Bronchial epithelial cell (primary cell): ENCODE measurements around the gene GTF2I. TPM values are rescaled to one million over a fixed set of nuclear protein-coding genes. Genes with fewer than 3 reads are reported as not detected.
"Not testable (repeated sequence)": the region's sequence is repeated elsewhere in the genome, so short reads cannot be mapped to it uniquely, and the experiment has no call there.

ENCODE experiments used
- DNase-seq: peaks from one replicate; pipeline ENCODE4 v3.0.0-alpha.2; 2010; ENCODE audit warnings: low read depth
- FAIRE-seq: peaks from 2 replicates; lab custom pipeline; 2011; peaks lifted over from hg19 to GRCh38; lab: Jason Lieb, UNC
- H3K27me3 ChIP-seq: 2 replicates; pipeline ENCODE4 v1.5.1; 2011; ENCODE audit warnings: low read length; ENCODE audit not compliant: control insufficient read depth, insufficient read depth
- H3K36me3 ChIP-seq: 2 replicates; pipeline ENCODE4 v1.5.1; 2011; ENCODE audit warnings: low read length; ENCODE audit not compliant: control insufficient read depth, insufficient read depth
- H3K4me3 ChIP-seq: 2 replicates; pipeline ENCODE4 v1.5.1; 2011; ENCODE audit warnings: mild to moderate bottlenecking, low read depth, low read length, control low read depth
- total RNA-seq: library from RNA; depleted of rRNA; stranded (reverse); fragments of >200 nt; gene quantifications from 2 replicates; pipeline ENCODE4 v1.2.1, GENCODE V29; 2014
- TF ChIP-seq, protein P1 (sequence below): IDR thresholded peaks from 2 replicates; pipeline ENCODE4 v1.5.1; 2011; ENCODE audit warnings: mild to moderate bottlenecking, moderate library complexity, low read length, control low read depth, inconsistent platforms; ENCODE audit not compliant: insufficient read depth, severe bottlenecking

GTF2I gene
- total RNA-seq, 1 donor from 2014 or later, result 46.1 TPM

DNA sequence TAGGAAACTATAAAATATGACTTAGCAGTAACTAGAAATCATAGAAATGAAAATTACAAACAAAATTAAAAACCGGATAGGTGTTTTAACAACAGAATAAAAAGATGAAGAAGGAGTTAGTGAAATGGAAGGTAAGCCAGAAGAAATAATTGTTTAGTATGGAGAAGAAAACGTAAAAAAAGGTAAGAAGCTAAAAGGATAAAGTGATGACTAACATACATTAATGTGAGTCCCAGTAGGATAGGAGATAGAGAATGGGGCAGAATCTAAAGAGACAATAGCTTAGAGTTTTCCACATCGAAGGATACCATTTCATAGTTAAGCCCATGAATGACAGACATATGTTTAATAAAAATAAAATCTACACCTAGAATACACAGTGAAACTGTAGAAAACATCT, 25.3 kb downstream of the GTF2I start:
- no peak overlapping the region for H3K4me3 ChIP-seq
- H3K27me3 ChIP-seq, result no peaks in the 10 kb centered on the region
- H3K36me3 ChIP-seq, result no peaks in the 10 kb centered on the region
- FAIRE-seq (no peak), DNase-seq (no peak)
- TF ChIP-seq, protein P1, sequence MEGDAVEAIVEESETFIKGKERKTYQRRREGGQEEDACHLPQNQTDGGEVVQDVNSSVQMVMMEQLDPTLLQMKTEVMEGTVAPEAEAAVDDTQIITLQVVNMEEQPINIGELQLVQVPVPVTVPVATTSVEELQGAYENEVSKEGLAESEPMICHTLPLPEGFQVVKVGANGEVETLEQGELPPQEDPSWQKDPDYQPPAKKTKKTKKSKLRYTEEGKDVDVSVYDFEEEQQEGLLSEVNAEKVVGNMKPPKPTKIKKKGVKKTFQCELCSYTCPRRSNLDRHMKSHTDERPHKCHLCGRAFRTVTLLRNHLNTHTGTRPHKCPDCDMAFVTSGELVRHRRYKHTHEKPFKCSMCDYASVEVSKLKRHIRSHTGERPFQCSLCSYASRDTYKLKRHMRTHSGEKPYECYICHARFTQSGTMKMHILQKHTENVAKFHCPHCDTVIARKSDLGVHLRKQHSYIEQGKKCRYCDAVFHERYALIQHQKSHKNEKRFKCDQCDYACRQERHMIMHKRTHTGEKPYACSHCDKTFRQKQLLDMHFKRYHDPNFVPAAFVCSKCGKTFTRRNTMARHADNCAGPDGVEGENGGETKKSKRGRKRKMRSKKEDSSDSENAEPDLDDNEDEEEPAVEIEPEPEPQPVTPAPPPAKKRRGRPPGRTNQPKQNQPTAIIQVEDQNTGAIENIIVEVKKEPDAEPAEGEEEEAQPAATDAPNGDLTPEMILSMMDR, result no peak

DNA sequence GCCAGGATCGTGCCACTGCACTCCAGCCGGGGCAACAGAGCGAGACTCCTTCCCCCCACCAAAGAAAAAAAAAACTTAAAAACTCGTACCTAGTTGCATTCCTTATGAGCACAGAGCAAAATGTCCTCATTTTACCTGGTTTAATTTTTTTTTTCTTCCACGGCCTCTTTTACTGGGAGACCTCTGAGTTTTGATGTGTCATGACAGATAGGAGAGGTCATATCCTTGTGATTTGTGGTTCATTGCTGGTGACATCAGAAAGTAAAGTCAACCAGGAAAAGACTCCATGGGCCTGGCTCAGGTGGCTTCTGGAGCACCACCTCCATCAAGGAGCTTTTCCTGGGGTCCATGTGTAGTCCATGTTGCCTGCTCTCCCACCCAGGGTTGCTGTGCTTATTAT, 26.3 kb downstream of the GTF2I start:
- DNase-seq, result no peak
- no peaks in the 10 kb centered on the region for H3K27me3 ChIP-seq
- TF ChIP-seq, protein P1, result no peak
- H3K36me3 ChIP-seq, result no peaks in the 10 kb centered on the region
- no peak overlapping the region for H3K4me3 ChIP-seq
- FAIRE-seq, result no peak

GRCh38 chr7:74684473-74684872, 27.0 kb downstream of the GTF2I start:
- no peak for DNase-seq
- TF ChIP-seq, protein P1, result no peak
- Histone ChIP-seq H3K4me3 (no peak overlapping the region), H3K36me3 (peaks cover 2% of the 10 kb centered on the region), H3K27me3 (no peaks in the 10 kb centered on the region)
- no peak for FAIRE-seq

- no peak for DNase-seq
- no peak overlapping the region for H3K4me3 ChIP-seq
- no peaks in the 10 kb centered on the region for H3K27me3 ChIP-seq
- FAIRE-seq, result no peak
- TF ChIP-seq, protein P1, result no peak
- peaks cover 4% of the 10 kb centered on the region for H3K36me3 ChIP-seq
Measured at GRCh38 chr7:74684921-74685320, 27.4 kb downstream of the GTF2I start.

DNA sequence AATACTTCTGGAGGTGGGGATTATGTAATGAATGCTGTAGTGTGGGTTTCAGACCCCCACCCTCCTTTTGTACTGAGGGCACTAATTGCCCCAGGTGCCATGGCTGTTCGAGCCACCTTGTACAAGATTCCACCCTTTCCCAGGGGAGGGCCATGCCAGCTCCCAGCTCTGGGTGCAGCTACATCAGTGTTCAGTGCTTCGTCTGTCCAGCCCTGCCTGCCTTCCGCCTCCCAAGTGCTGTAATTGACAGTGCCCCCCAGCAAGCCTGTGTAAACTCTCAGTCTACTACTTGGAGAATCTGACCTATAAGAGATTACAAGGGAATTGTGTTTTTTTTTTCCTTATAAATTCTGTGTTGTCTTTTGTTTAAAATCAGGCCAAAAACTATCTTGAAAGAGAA, 33.0 kb downstream of the GTF2I start:
- Histone ChIP-seq H3K36me3 (peaks cover 15% of the 10 kb centered on the region), H3K27me3 (no peaks in the 10 kb centered on the region), H3K4me3 (no peak overlapping the region)
- no peak for FAIRE-seq
- TF ChIP-seq, protein P1, result no peak
- DNase-seq, result no peak

DNA sequence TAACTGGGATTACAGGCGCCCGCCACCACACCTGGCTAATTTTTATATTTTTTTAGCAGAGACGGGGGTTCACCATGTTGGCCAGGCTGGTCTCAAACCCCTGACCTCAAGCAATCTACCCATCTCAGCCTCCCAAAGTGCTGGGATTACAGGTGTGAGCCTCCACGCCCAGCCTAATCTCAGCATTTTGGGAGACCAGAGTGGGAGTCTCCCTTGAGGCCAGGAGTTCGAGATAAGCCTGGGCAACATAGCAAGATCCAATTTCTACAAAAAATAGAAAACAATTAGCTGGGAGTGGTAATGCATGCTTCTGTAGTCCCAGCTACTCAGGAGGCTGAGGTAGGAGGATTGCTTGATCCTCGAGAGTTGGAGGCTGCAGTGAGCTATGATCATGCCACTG, 46.9 kb downstream of the GTF2I start:
- H3K36me3 ChIP-seq, result peaks cover 14% of the 10 kb centered on the region
- DNase-seq, FAIRE-seq, H3K4me3 ChIP-seq, H3K27me3 ChIP-seq: not testable (repeated sequence)
